ENCODE results near the gene XK.
"Not testable (repeated sequence)": the region's sequence is repeated elsewhere in the genome, so short reads cannot be mapped to it uniquely, and the experiment has no call there.

Gene XK, protein sequence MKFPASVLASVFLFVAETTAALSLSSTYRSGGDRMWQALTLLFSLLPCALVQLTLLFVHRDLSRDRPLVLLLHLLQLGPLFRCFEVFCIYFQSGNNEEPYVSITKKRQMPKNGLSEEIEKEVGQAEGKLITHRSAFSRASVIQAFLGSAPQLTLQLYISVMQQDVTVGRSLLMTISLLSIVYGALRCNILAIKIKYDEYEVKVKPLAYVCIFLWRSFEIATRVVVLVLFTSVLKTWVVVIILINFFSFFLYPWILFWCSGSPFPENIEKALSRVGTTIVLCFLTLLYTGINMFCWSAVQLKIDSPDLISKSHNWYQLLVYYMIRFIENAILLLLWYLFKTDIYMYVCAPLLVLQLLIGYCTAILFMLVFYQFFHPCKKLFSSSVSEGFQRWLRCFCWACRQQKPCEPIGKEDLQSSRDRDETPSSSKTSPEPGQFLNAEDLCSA

DNA sequence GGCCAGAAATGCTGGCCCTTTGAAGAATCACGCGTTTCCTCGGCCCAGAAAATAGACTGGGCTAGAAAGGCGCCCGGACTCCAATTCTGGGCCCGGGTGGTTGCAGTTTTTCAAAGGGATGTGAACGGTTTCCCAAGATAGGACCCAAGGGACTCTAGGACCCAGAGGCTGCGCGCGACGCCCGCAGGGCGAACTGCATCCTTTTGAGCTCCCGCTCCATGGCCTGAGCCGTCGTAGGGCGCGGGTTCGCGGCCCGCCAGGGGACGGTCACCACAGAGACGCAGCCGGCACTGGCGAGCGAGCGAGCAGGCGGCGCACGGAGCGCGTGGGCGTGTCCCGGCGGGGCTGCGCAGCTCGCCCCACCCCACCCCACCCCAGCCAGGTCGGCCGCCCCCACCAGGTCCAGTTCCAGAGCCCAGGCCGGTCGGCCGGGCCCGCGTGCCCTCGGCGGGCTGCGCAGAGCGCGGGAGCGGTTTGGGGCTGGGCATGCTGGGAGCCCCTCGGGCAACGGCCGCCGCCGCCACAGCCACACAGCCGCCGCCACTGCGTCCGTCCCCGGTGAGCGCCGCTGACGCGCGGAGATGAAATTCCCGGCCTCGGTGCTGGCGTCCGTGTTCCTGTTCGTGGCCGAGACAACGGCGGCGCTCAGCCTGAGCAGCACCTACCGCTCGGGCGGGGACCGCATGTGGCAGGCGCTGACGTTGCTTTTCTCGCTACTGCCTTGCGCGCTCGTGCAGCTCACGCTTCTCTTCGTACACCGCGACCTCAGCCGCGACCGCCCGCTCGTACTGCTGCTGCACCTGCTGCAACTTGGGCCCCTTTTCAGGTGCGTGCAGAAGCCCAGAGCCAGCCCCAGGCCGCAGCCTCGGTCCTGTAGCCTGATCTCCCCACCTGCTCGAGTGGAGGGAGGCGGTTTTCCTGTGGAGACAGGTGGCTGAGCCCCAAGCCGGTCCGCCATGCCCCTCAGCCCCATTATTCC lies at the start of gene XK:
Gene XK (plus strand): TSS at position 411 of the 979 bp plus-strand sequence. CDS start 171 bp downstream, at position 582.
- no peak for DNase-seq

DNA sequence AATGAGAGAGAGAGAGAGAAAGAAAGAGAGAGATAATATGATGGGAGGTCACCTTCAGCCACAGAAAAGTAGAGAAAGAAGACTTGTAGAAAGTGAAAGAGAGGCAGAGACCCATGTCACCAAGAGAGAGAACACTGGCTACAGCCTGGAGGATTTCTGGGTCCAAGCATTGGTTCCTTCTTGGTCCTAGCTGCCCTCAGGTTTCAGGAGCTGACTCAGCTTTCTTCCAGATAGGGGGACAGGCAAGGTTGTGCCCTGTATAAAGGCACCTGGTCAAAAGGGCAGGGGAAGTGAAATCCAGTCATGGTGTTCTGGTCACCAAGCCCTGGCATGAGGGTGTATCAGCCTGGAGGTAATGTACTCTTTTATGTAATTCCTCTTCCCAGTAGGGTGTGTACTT lies 47.5 kb upstream of the XK start:
- no peak for DNase-seq

DNA sequence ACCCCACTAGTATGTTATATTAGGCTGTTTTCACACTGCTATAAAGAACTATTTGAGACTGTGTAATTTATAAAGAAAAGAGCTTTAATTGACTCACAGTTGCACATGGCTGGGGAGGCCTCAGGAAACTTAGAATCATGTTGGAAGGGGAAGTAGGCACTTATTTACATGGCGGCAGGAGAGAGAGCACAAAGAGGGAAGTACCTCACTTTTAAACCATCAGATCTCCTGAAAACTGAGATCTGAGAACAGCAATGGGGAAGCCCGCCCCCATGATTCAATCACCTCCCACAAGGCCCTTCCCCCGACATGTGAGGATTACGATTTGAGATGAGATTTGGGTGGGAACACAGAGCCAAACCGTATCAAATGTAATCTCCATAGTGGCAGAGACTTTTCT lies 45.4 kb upstream of the XK start:
- DNase-seq: no peak

DNA sequence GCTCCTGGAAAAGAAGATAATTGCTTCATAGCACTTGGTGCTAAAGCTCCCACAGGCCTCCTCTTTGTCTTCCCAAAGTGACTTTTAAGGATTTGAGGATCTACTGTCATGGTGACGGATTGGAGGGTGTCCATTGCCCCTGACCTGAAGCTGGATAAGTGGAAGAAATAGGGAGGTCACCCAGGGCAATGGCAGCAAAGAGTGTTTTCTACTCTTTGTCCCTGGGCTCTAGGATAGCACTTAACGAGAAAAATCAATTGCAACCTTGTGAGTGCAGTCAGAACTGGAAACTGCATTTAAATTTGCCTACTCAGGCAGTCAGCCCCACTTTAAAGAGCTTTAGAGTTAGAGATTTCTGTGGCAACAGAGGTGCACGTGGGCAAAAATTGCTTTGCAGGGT lies 43.7 kb upstream of the XK start:
- DNase-seq: peak; percentile 38

DNA sequence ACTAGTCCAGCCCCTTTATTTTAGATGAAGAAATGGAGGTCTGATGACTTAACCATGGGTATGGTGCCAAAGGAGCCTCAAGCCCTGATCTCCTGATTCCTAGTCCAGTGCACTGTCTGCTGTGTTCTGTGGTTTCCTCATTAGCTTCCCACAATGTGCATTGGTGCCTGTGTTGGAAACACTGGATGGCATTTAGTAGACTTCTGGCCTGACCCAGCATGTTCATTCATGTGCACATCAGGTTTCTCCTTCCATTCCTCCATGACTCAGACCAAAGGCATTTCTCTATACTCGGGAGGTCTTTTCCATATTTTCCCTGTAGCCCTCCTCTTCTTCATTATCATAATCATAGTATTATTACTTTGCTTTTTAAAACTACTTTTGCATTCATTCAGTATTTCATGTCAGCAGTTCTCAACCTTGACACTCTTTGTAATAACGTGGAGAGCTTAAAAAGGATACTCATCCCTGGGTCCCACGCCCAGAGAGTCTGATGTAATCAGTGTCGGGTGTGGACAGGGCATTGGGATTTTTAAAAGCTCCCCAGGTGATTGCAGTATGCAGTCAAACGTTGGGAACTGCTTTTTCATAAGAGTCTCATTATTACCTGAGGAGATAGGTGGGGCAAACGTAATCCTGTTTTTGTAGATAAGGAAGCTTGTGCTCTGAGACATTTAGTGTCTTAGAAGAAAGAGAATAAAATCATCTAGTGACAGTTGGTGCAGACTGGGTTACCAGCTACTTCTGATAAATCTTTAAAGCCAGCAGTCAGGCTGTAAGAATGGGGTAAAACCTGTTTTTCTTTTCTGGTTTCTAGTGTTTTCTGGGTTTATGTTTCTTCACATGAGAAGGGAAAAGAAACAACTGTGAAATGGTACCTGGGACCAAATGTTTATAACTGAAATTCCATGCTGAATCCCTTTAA lies 40.9 kb upstream of the XK start:
- no peak for DNase-seq

DNA sequence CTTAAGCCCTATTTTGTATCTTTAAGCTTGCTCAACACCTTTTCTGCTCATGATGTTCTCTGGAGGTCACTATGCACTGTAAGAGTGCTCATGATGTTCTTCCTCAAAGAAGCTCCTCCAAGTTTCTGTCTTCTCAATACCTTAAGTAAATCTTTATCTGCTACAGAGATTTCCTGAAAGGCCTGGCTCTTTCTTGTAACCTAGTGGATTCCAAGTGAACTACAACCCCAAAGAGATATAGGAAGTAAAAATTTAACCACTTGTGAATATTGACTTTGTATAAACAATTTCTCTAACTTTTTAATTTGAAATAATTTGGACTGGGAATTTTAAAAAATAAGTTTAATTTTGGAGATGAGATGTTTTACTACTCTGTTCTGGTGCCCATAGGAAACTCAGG lies 39.3 kb upstream of the XK start:
- no peak for DNase-seq

DNA sequence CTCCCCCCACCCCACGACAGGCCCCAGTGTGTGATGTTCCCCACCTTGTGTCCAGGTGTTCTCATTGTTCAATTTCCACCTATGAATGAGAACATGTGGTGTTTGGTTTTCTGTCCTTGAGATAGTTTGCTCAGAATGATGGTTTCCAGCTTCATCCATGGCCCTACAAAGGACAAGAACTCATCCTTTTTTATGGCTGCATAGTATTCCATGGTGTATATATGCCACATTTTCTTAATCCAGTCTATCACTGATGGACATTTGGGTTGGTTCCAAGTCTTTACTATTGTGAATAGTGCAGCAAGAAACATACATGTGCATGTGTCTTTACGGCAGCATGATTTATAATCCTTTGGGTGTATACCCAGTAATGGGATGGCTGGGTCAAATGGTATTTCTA lies 34.7 kb upstream of the XK start:
- not testable (repeated sequence) for DNase-seq

DNA sequence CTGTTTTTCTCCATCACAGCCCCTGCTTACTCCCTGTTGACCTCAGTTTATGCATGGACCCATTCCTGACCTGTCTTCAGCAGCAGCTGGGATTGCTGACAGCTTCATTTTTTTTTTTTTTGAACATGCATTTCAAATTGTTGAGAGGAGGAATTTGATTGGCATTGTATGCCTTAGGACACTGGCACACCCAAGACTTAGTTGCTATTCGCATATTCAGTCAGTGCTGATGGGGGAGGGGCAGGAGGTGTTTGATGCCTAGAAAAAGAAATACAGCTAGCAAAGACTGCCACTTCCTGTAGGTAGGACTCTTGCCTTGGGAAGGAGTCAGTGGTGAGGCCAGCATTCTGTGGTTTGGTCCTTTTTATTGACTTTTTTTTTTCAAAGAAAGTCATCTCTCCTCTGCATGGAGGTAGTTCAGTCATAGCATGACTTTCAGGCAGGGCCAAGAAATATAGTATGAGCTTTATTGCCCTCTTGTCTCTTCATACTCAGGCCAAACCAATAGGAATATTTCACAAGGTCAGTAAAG lies 33.6 kb upstream of the XK start:
- DNase-seq: no peak

DNA sequence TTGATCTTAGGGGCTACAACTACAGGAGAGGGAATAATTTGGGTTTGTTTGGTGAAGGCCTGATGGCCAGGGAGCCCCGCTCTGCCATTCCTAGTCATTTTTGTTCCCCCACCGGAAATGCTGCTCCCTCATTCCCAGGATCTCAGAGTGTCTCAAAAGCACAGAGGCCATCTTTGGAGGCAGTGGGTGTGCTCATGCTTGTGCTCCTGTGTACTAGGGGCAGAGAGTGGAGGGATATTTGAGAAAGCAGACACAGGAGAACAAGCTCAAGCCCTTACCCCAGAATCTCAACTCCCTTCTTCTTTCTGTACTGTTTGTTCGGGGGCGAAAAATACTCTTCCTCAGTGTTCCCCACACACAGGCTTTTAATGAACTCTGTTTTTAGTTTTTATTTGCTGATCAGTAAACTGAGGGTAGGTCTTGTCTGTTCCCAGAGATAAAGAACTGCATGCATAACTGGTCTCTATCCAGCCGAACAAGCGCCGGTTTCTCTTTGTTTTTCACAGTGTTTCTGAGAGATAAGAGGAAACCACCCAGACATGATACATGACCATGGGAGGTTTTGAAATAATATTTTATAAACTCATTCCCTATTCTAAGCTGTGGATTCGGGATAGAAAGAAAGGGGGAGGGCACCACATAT lies 32.9 kb upstream of the XK start:
- no peak for DNase-seq

DNA sequence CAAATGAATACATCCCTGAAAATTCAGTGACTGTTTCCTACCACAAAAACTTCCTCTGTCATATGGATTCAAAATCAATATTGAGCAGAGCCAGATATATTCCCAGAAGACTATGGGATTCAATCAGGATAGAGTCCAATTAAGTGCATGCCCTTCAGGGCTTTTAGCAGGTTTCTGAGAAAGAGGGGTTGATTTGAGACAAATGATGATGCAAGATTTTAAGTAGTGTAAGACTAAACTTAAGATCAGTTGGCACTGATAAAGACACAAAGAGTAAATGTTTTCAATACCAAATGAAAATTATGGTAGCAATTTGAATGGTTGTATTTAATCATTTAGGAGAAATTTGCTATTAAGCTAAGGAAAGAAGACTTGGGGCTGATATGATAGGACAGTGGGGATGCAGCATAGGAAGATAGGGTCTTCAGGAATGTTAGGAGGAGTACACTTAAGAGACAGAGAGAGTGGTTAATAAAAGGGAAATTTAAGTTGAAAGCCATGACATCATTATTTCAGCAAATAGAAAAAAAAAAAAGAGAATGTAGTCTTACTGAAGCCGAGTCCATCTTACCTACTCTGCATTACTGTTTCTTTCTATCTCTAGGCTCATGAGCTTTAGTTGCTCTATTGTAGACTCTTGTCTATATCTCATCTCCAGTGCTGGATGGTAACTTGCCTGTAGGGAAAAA lies 32.0 kb upstream of the XK start:
- no peak for DNase-seq

DNA sequence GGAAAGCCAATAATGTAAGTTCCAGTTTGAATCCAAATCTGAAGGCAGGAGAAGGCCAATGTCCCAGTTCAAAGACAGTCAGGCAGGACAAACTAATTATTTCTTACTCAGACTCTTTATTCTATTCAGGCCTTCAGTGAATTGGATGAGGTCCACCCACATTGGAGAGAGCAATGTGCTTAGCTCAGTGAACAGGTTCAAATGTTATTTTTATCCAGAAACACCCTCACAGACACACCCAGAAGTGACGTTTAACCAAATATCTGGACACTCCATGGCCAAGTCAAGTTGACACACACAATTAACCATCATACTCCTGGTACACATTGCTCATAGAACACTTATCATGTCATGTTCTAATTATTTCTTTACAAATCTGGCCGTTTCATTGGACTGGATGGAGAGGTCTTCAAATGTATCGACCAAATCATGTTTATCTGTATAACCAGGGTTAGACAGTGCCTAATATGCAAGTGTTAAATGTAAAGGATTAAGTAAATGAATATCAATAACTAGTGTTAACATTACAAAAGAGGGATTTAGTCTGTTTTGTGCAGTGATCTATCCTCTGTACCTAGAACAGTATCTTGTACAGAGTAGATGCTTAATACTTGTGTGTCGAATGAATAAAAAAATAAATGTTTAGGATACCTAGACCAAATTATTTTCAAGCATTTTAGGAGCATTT lies 27.1 kb upstream of the XK start:
- DNase-seq: no peak

DNA sequence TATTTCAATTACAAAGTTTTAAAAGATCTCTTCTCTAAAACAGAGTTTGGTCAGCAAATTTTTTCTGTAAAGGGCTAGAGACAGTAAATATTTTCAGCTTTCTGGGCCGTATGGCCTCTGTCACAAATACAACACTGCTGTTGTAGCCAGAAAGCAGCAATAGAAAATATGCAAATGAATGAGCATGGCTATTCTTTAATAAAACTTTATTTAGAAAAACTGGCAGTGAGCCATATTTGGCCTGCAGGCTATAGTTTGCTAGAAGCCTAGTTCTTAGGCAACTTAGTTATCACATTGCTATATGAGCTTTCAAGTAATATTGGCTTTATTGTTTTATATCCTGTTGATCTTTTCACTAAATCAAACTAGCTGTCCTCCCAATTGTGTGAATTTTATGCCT lies 26.5 kb upstream of the XK start:
- DNase-seq: no peak

DNA sequence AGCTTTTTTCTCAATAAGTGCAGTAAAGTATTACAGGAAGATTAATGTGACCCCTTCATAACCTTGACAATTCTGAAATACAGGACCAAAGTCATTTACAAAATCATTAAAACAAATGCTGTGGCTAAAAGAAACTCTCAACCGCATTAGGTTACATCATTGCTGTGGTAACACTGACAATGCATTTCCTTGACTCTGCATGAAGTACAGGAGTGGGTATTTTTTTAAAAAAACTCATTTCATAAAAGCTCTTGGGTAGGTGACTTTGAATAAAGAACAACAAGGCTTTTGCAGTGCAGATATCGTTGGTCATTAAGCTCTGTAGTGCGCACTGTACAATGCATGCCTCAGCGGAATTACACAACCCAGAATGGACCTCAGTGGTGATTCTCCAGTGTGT lies 23.4 kb upstream of the XK start:
- DNase-seq: no peak

DNA sequence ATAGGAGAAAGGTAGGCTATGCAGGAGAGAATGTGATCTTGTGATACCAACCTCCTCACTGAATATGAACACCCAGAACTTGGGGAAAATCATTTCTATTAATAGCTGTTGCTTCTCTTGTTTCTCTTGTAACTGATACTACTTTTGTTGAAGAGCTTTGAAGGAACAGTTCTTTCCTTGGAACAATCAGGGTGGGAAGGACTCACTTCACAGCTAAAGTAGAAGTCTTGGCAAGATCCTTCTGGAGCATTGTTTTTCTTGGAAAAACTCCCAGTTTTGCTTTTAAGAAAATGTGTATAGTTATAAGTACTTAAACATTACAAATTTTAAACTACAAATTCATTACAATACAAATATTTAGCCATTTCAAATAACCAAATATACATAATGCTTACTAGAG lies 19.1 kb upstream of the XK start:
- DNase-seq: no peak

DNA sequence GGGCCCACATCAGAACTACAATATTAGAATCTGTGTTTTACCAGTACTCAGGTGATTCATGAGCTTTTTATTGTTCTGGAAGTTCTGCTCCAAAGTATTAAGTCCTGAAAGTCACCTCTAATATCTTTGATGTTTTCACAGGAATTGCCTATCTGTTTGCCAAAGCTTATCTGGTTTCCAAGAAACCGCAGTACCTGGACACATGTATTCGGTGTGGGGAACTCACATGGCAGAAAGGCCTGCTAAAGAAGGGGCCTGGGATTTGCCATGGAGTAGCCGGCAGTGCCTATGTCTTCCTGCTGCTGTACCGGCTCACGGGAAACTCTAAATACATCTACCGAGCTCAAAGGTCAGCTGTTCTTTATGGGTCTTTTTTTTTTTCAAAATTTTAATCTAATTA lies 18.4 kb upstream of the XK start:
- DNase-seq: no peak

DNA sequence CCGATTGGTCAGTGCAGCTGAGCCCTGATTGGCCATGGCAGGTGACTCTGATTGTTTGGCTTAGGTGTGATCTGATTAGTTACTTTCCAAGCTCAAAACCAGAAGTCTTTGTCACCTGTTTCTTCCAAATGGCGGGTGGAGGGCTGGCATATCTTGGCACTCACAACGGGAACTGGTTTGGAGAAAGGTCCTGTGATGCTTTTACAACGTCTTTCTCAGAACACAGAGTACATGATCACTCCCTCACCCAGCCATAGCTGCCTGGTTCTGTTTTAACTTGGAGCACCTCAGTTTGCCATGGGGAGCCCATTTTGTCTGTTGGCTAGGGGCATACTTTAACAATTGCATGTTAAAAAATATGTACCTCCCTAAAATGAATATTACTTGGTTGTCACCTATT lies 13.0 kb upstream of the XK start:
- no peak for DNase-seq

DNA sequence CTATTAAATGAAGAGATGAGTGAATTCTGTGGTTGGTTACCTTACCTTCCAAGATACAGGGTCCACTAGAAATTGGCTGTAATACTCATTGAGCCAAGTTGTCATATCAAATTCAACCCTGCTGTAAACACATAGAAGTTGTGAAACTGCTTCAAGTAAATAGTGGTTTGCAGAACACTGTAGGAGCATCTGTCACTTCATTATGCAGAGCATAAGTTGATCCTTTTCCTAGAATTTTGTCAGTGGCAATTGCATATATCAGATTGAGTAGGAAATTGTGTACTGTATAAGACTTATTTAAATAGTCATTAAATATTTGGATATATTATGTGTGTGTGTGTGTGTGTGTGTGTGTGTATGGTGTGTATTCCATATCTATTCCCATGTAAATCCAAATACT lies 8.8 kb upstream of the XK start:
- no peak for DNase-seq

DNA sequence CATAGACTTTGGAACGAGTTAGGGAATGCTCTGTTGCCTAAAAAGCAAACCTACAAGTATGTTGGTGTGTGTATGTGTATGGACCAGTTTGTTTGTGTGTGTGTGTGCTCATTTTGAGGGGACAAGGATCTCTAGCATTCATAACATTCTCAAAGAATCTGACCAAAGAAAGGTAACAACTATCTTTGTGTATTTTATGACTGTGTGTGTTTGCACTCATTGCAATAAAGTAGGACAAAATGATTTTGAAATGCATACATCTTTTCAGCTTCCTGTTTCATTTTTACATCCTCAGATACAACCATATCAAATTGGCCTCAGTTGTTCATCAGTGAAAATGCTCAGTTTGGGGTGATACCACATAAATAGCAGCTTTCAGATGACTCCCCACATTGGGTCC lies 8.3 kb upstream of the XK start:
- DNase-seq: no peak

DNA sequence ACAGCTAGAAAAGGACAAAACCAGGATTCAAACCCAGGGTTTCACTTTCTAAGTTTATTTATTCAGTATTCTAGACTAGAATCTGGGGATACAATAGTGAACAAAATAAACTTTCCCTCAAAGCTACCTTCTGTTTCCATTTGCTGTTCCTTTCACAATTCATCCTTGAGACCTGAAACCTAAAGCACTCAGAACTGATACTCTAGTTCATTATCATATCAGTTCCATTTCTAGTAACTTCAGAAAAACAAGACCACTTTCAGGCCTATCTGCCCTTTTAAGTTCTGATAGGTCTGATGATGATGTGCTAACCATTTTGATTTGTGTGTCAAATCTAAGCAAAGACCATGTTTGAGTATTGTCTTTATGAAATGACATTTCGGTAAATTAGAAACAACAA lies 7.8 kb upstream of the XK start:
- DNase-seq: no peak

DNA sequence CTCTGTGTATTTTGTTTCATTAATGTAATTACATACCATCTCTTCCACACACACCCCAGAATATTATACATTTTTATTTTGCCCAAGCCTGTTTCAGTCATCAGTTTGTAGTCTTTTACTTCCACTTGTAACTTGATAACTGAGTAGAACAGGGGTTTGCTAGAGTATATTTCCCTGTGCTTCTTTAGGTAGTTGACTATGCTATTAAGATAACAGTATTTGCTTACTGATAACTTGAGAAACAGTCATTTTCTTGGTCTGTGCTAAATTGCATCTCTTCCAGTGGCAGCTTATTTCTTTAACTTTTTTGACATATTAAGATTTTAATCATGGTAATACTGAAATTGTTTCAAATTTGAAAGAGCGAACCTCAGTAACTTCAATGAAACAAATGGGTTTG lies 7.0 kb upstream of the XK start:
- no peak for DNase-seq

DNA sequence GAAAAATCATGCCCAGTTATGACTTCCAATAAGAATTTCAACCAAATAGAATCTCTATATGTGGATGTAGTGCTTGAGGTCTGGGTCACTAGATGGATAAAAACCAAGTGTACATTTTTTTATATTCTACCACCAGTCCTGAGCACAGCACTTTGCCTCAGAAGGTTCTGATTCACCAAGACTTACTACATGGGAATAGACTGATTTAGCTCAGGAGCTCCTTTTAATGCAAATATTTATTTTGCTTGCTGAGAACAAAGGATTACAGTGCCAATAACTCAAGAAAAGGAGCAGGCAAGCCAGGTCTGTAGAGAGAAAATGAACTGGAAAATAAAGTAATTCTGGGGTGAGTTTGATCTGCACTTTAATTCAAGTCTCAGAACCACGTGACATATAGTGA lies 6.4 kb upstream of the XK start:
- DNase-seq: no peak

Measured in NCI-H187 treated with DMSO at 0.1 percent for 48 hours (cell line).